ENCODE results near the gene KLK6.

KLK6 gene

DNA sequence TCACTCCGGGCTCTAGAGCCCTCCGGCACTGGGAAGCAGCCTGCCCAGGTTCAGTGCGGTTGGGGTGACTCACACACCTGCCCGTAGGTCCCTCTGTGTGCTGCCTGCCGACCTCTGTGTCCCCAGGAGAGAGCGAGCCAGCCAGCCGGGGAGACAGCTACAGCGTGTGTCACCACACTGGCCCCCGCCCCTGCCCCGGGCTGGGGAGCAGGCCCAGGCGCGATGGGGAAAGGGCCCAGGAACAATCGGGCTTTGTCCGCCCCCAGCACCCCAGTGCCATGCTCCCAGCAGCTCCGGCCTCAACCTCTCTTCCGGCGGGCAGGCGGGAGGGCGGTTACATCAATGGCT is at the start of gene KLK6:
Gene KLK6 (minus strand): TSS at position 179 of the 348 bp plus-strand sequence. CDS start 1,487 bp downstream, outside the sequence.
- H3K36me3 ChIP-seq: no peaks in the 10 kb centered on the region
- peak within 1 kb of the TSS in 10 of 11 experiments; percentile 5 to 61 (median 33); a peak in 17 of 22 replicates for H3K4me2 ChIP-seq
- no peaks in the 10 kb centered on the region for H4K20me1 ChIP-seq
- peaks cover 10 to 22% (median 18%) of the 10 kb centered on the region in 10 experiments for H3K4me1 ChIP-seq
- no peak for TF ChIP-seq Cebpa-rat (IDR thresholded peaks at IDR 0.05)
- H3K27ac ChIP-seq: no peak within 1 kb of the TSS
- H3K4me3 ChIP-seq: no peak within 1 kb of the TSS
- H3K9me3 ChIP-seq (replicated peaks in 1 of 11): no peaks in the 10 kb centered on the region
- H3K9ac ChIP-seq: 0 out of 22 replicates have a peak within 1 kb of the TSS, but pooled peaks of 1 of the 11 experiments have one; percentile 15
- H3K27me3 ChIP-seq: no peaks in the 10 kb centered on the region

GRCh38 chr19:51018745-51019543 is 49.6 kb upstream of the KLK6 start:
- peak overlapping the region in 3 of 11 experiments; percentile 1 to 26 (median 17); a peak in 1 of 22 replicates for H3K9ac ChIP-seq
- peaks cover 32 to 50% (median 44%) of the 10 kb centered on the region in 11 experiments for H3K27me3 ChIP-seq
- H3K9me3 ChIP-seq (replicated peaks in 1 of 11): no peaks in the 10 kb centered on the region
- TF ChIP-seq Cebpa-rat (IDR thresholded peaks at IDR 0.05): no peak
- peak overlapping the region in 9 of 10 experiments; percentile 9 to 62 (median 43); a peak in 12 of 20 replicates for H3K4me3 ChIP-seq
- H3K27ac ChIP-seq: no peak overlapping the region
- H3K4me2 ChIP-seq: peak overlapping the region; percentile 38 to 95 (median 70)
- H3K4me1 ChIP-seq: peaks cover 14 to 40% (median 30%) of the 10 kb centered on the region in 10 experiments
- no peaks in the 10 kb centered on the region for H3K36me3 ChIP-seq
- peaks cover 0 to 4% (median 0%) of the 10 kb centered on the region in 11 experiments; a peak in 2 of 22 replicates for H4K20me1 ChIP-seq

DNA sequence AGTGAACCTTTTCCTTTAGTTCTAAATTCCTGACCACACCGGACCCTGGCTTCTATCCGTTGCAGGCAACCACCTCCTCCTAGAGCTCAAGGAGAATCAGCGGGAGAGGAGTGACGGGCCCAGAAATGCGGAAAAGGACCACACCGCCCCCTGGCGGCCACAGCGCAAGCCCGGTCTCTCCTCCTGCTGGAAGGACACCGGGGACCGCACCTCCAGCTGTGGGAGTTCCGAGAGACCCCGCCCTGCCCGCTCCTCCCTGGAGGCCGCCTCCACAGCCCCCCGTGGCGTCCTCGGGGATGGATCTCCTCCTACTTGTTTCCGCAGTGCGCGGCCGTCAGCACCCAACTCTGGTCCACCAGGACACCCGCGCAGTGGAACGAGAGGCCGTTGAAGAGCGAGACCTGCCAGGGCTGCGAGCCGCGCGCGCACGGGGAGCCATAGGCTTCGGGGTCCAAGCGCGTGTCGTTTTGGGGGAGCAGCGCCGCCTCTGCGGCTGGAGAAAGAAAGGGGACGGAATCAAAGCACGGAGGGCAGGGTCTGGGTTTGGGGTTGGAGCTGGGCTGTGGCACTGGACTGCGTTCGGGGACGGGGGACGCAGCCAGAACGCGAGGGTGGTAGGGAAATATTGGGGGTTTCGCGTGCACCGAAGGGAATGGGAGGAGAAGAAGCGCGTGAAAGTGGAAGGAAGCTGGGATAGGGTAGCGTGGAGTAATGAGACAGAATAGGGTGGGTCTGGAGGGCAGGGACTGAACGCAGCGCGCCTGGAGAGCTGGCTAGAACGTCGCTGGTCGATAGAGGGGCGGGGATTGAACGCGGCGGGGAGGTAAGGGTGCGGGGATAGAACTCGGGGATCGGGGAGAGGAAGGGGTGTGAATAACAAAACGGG is 47.6 kb upstream of the KLK6 start:
- H3K9me3 ChIP-seq (replicated peaks in 1 of 11): no peaks in the 10 kb centered on the region
- no peak overlapping the region for H3K4me2 ChIP-seq
- peaks cover 32 to 50% (median 44%) of the 10 kb centered on the region in 11 experiments for H3K27me3 ChIP-seq
- H4K20me1 ChIP-seq: peaks cover 0 to 4% (median 0%) of the 10 kb centered on the region in 11 experiments; a peak in 2 of 22 replicates
- no peak overlapping the region for H3K9ac ChIP-seq
- TF ChIP-seq Cebpa-rat (IDR thresholded peaks at IDR 0.05): no peak
- no peak overlapping the region for H3K4me3 ChIP-seq
- H3K36me3 ChIP-seq: no peaks in the 10 kb centered on the region
- peaks cover 21 to 58% (median 47%) of the 10 kb centered on the region in 10 experiments for H3K4me1 ChIP-seq
- H3K27ac ChIP-seq: no peak overlapping the region

- Histone ChIP-seq H3K27ac (no peak overlapping the region), H3K4me2 (no peak overlapping the region)
Observed at GRCh38 chr19:51015691-51016267, 46.4 kb upstream of the KLK6 start.

DNA sequence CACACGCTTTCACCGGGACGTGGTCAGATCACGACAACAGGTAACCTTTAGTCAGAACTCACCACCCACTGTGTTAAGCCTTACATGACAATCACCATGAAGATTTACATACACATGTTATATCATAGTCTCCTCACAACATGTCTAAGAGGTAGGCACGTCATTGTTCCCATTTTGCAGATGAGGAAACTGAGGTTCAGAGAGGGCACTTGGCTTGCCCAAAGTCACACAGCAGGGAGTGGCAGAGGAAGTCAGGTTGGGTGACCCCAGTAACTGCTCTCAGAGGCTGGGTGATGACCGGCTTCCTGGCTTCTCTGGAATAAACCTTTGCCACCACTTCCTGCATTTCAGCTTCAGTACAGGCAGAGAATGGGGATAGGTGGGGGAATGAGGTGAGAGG is 44.9 kb upstream of the KLK6 start:
- H3K9ac ChIP-seq: no peak overlapping the region
- H3K9me3 ChIP-seq (replicated peaks in 1 of 11): no peaks in the 10 kb centered on the region

More at GRCh38 chr19:51015691-51016267, 46.4 kb upstream of the KLK6 start:
- H3K27me3 ChIP-seq: peaks cover 32 to 49% (median 44%) of the 10 kb centered on the region in 11 experiments
- peaks cover 0 to 4% (median 0%) of the 10 kb centered on the region in 11 experiments; a peak in 2 of 22 replicates for H4K20me1 ChIP-seq
- H3K36me3 ChIP-seq: no peaks in the 10 kb centered on the region
- H3K9ac ChIP-seq: no peak overlapping the region
- TF ChIP-seq Cebpa-rat (IDR thresholded peaks at IDR 0.05): no peak
- H3K4me1 ChIP-seq: peaks cover 20 to 58% (median 47%) of the 10 kb centered on the region in 10 experiments
- H3K4me3 ChIP-seq: no peak overlapping the region
- no peaks in the 10 kb centered on the region for H3K9me3 ChIP-seq (replicated peaks in 1 of 11)

DNA sequence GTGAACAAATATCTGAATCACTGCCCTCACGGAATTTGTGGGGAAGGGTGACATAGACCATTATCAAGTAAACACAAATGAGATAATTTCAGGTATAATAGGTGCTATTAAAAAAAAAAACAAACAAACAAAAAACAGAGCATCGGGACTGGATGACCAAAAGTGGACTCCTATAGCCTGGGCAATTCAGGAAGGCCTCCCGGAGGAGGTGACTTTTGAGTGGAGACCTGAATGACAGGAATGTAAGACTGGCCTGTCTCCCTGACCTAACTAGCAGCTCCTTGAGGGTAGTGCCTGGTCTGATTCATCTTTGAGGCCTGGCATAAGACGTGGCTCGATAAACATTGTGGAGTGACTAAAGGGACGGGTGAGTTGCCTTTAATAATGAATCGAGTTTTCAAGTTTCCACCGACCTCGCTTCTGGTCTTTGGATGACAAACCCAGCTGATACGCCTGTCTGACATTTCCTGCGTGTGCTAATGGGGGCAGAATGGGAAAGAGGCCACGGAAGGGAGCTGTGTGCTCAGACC is 43.3 kb upstream of the KLK6 start:
- H3K36me3 ChIP-seq: no peaks in the 10 kb centered on the region
- H3K4me3 ChIP-seq: no peak overlapping the region
- TF ChIP-seq Cebpa-rat (IDR thresholded peaks at IDR 0.05): no peak
- H3K9me3 ChIP-seq (replicated peaks in 1 of 11): no peaks in the 10 kb centered on the region
- no peak overlapping the region for H3K9ac ChIP-seq
- peak overlapping the region in 10 of 11 experiments; percentile 10 to 58 (median 50); a peak in 19 of 22 replicates for H3K4me2 ChIP-seq
- 0 out of 22 replicates have a peak, but pooled peaks cover 0 to 4% (median 0%) of the 10 kb centered on the region in 11 experiments for H4K20me1 ChIP-seq
- H3K4me1 ChIP-seq: peaks cover 0 to 29% (median 24%) of the 10 kb centered on the region in 10 experiments; a peak in 15 of 20 replicates
- peak overlapping the region in 7 of 11 experiments; percentile 3 to 26 (median 17); a peak in 6 of 22 replicates for H3K27ac ChIP-seq
- H3K27me3 ChIP-seq: peaks cover 10 to 20% (median 15%) of the 10 kb centered on the region in 11 experiments

More for the DNA sequence above, 44.9 kb upstream of the KLK6 start:
- H4K20me1 ChIP-seq: peaks cover 0 to 2% (median 0%) of the 10 kb centered on the region in 11 experiments; a peak in 2 of 22 replicates
- peak overlapping the region in 7 of 11 experiments; percentile 10 to 68 (median 48); a peak in 11 of 22 replicates for H3K4me2 ChIP-seq
- H3K4me1 ChIP-seq: peaks cover 6 to 44% (median 35%) of the 10 kb centered on the region in 10 experiments; a peak in 19 of 20 replicates
- H3K27me3 ChIP-seq: peaks cover 25 to 35% (median 30%) of the 10 kb centered on the region in 11 experiments
- H3K36me3 ChIP-seq: no peaks in the 10 kb centered on the region
- H3K27ac ChIP-seq: no peak overlapping the region
- no peak for TF ChIP-seq Cebpa-rat (IDR thresholded peaks at IDR 0.05)
- H3K4me3 ChIP-seq: no peak overlapping the region

GRCh38 chr19:51010066-51010795 is 40.8 kb upstream of the KLK6 start:
- Histone ChIP-seq H3K27me3 (no peaks in the 10 kb centered on the region), H3K4me1 (peaks cover 0 to 26% (median 24%) of the 10 kb centered on the region in 10 experiments; a peak in 15 of 20 replicates), H3K9me3 (replicated peaks in 1 of 11) (no peaks in the 10 kb centered on the region), H4K20me1 (0 out of 22 replicates have a peak, but pooled peaks cover 0 to 4% (median 0%) of the 10 kb centered on the region in 11 experiments), H3K4me2 (no peak overlapping the region), H3K36me3 (no peaks in the 10 kb centered on the region), H3K9ac (no peak overlapping the region), H3K4me3 (no peak overlapping the region), H3K27ac (no peak overlapping the region)
- TF ChIP-seq Cebpa-rat (IDR thresholded peaks at IDR 0.05): no peak
